ENCODE results near the gene CUL4A. TPM values are rescaled to one million over a fixed set of nuclear protein-coding genes. Genes with fewer than 3 reads are reported as not detected.
A peak's percentile ranks its signal among the peaks of the same experiment; 100 is the strongest.

CUL4A gene
- total RNA-seq, 4 donors from 2014 or later: 83.9 to 206 (median 114) TPM

DNA sequence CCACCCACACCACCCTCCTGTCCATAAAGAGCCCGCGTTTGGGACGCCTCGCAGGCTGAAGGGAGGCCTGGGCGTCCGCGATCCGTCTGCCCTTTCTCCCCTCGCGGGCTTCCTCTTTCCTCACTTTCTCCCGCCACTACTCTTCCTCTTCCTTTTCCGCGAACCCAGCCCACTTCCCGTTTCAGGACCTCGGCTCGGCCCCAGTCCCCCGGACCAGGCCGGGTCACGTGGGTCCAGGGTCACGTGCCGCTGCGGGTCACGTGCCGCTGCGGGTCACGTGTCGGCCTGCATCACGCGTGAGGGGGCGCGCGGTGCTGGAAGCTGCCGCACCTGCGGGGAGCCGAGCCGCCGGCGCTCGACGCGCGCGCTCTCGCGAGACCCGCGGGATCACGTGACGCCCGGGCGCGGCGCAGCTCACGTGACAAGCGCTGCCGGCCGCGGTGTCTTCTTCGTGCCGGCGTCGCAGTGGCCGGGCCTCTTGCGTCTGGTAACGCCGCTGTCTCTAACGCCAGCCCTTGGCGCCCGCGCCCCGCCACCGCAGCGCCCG lies 87.5 kb downstream of the CUL4A start, which contains the start of gene LAMP1:
LAMP1 (plus strand) TSS at position 417 of the 547 bp plus-strand sequence. CDS start 196 bp downstream, outside the sequence.
- Histone ChIP-seq H3K4me3 (peak within 1 kb of the TSS; percentile 75 to 97 (median 91)), H3K9me3 (no peaks in the 10 kb centered on the region), H3K27me3 (no peaks in the 10 kb centered on the region), H3K36me3 (no peaks in the 10 kb centered on the region), H3K4me1 (peaks cover 0 to 28% (median 2%) of the 10 kb centered on the region in 4 donors), H3K27ac (peak within 1 kb of the TSS; percentile 85 to 92 (median 85))
- peak; percentile 68 to 69 for TF ChIP-seq POLR2A (IDR thresholded peaks at IDR 0.05)
- TF ChIP-seq, protein P1, sequence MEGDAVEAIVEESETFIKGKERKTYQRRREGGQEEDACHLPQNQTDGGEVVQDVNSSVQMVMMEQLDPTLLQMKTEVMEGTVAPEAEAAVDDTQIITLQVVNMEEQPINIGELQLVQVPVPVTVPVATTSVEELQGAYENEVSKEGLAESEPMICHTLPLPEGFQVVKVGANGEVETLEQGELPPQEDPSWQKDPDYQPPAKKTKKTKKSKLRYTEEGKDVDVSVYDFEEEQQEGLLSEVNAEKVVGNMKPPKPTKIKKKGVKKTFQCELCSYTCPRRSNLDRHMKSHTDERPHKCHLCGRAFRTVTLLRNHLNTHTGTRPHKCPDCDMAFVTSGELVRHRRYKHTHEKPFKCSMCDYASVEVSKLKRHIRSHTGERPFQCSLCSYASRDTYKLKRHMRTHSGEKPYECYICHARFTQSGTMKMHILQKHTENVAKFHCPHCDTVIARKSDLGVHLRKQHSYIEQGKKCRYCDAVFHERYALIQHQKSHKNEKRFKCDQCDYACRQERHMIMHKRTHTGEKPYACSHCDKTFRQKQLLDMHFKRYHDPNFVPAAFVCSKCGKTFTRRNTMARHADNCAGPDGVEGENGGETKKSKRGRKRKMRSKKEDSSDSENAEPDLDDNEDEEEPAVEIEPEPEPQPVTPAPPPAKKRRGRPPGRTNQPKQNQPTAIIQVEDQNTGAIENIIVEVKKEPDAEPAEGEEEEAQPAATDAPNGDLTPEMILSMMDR (IDR thresholded peaks at IDR 0.05): peak in 2 of 6 experiments; percentile 29 to 32
- DNase-seq: peak; percentile 95 to 99 (median 98)

DNA sequence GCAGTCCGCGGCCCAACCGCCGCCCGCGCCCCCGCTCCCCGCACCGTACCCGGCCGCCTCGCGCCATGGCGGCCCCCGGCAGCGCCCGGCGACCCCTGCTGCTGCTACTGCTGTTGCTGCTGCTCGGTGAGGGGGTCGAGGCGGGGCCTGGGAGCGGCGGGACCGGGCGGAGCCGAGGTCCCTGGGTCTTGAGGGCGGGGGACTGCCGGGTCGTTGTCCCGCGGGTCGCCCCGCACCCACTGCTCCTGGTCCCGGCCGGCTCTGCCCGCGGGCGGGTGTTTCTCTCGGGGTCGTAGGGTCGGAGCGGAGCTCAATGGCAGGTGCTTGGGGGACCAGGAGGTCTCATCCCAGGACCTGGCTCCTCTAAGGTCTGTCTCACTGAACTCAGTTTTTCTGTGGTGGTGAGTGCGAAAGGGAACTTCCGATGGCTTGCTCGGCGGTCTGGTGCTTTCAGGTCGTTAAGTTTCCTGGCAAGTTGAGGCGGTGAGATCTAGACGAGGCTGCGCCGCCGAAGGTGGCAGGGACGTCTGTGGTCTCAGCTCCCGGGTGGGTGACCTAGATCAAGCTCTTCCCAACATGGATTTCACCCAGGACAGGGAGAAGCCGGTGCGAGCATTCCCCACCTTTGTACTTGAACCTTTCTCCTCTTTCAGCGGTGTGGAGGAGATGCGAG lies 88.1 kb downstream of the CUL4A start:
- no peaks in the 10 kb centered on the region for H3K36me3 ChIP-seq
- no peaks in the 10 kb centered on the region for H3K27me3 ChIP-seq
- H3K4me1 ChIP-seq: peaks cover 0 to 28% (median 0%) of the 10 kb centered on the region in 4 donors
- TF ChIP-seq, protein P1 (IDR thresholded peaks at IDR 0.05): no peak
- TF ChIP-seq POLR2A (IDR thresholded peaks at IDR 0.05): no peak
- no peaks in the 10 kb centered on the region for H3K9me3 ChIP-seq
- DNase-seq: peak; percentile 48 to 65 (median 62)
- H3K27ac ChIP-seq: peak overlapping the region; percentile 85 to 92 (median 85)
- H3K4me3 ChIP-seq: peak overlapping the region; percentile 75 to 97 (median 91)

DNA sequence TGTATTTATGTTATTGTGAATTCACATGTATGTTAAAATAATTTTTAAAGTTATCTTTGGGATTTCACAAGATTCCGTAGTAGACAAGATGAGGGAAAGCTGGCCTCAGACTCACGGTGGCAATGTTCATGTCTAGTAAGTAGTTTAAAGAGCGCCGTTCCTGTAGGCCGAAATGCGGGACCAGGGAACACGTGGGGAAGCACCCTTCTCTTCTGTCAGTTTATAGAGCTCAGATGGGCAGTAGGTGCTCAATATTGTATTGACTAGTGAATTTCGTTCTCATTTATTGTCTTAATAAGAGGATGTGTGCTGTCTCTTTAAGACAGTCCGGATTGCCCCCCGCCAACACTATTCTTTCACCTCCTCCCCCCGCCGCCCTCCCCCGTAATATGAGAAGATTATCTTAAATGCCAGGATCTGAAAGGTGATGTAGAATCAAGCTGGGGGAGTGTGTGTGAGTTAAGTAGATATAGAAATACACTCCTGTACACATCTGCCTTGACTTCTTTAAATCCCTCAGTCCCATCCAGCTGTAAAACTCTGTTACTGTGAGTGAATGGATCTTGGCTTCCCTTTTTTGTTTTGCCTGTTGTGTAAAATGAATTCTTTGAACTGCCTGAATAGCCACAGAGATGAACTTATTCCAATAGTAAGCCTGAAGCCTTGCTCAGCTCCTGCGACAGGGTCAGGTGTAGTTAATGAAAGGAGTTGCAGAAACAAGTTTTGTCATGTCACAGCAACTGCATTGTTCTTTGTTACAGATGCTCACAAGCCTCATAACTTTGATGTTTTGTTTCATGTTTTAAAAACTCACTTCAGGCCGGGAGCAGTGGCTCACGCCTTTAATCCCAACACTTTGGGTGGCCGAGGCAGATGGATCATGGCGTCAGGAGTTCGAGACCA lies 88.9 kb downstream of the CUL4A start:
- Histone ChIP-seq H3K9me3 (no peaks in the 10 kb centered on the region), H3K4me1 (peaks cover 0 to 28% (median 0%) of the 10 kb centered on the region in 4 donors), H3K27me3 (no peaks in the 10 kb centered on the region), H3K27ac (peak overlapping the region; percentile 85 to 92 (median 85)), H3K4me3 (peak overlapping the region; percentile 75 to 97 (median 91)), H3K36me3 (peaks cover 0 to 5% (median 0%) of the 10 kb centered on the region in 3 donors)
- TF ChIP-seq, protein P1 (IDR thresholded peaks at IDR 0.05): no peak
- no peak for TF ChIP-seq POLR2A (IDR thresholded peaks at IDR 0.05)
- no peak for DNase-seq

DNA sequence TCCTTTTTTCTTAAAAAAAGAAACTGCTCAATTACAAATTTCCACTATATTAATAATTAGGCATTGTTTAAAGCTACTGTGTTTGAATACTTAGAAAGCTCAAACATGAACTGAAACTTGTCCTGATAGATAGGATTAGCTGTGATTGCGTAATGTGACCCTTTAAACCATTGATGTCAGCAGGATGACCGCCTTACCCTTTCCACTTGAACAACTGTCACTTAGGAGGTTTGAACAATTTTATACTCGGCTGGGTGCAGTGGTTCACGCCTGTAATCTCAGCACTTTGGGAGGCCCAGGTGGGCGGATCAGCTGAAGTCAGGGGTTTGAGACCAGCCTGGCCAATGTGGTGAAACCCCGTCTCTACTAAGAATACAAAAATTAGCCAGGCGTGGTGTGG lies 90.5 kb downstream of the CUL4A start:
- Histone ChIP-seq H3K4me3 (no peak overlapping the region), H3K9me3 (no peaks in the 10 kb centered on the region), H3K36me3 (peaks cover 0 to 5% (median 0%) of the 10 kb centered on the region in 3 donors), H3K27ac (peak overlapping the region in 1 of 4 donors; percentile 49), H3K4me1 (peaks cover 0 to 28% (median 0%) of the 10 kb centered on the region in 4 donors), H3K27me3 (no peaks in the 10 kb centered on the region)
- peak in 1 of 3 donors; percentile 55 for DNase-seq
- TF ChIP-seq POLR2A (IDR thresholded peaks at IDR 0.05): no peak
- TF ChIP-seq, protein P1 (IDR thresholded peaks at IDR 0.05): no peak

- TF ChIP-seq, protein P1 (IDR thresholded peaks at IDR 0.05): no peak
- no peak for TF ChIP-seq POLR2A (IDR thresholded peaks at IDR 0.05)
- Histone ChIP-seq H3K36me3 (peaks cover 0 to 5% (median 0%) of the 10 kb centered on the region in 3 donors), H3K27me3 (no peaks in the 10 kb centered on the region), H3K9me3 (no peaks in the 10 kb centered on the region), H3K4me1 (peaks cover 0 to 22% (median 0%) of the 10 kb centered on the region in 4 donors), H3K27ac (no peak overlapping the region), H3K4me3 (no peak overlapping the region)
- DNase-seq: no peak
Observed at GRCh38 chr13:113302986-113303385, 93.6 kb downstream of the CUL4A start.

Measured in Peyer's patch (tissue), 4 donors.